Panc1 (cell line): ENCODE measurements around the gene LENEP. TPM values are rescaled to one million over a fixed set of nuclear protein-coding genes. Genes with fewer than 3 reads are reported as not detected.

Experiments used
- ATAC-seq: fragments of 200-7000 bp; cut with Tn5 transposase; 2 replicates; pipeline ENCODE4 v1.9.1; 2020; ENCODE audit warnings: mild to moderate bottlenecking, moderate library complexity
- BruUV-seq: library from RNA; stranded (reverse); fragments of 400-500 nt; replicated peaks from 2 replicates; lab custom pipeline; 2021; lab: Mats Ljungman, UMichigan
- CTCF ChIA-PET: fragments of 300-600 bp; sonication (Branson Sonifier 250); formaldehyde crosslinking; loops from one replicate; lab custom pipeline; 2022; ENCODE audit warnings: antibody characterized with exemption; lab: Charles Lee
- POLR2A ChIA-PET: fragments of 300-600 bp; sonication (Branson Sonifier 250); formaldehyde crosslinking; loops from one replicate; lab custom pipeline; 2022; ENCODE audit warnings: antibody characterized with exemption; lab: Charles Lee
- DNase-seq: peaks from one replicate; pipeline ENCODE4 v3.0.0-alpha.2; 2010; ENCODE audit warnings: low read depth, low spot score
- H3K27ac ChIP-seq: 2 replicates; pipeline ENCODE4 v1.5.1; 2011; ENCODE audit warnings: mild to moderate bottlenecking, low read length, inconsistent platforms
- H3K27me3 ChIP-seq: fragments of 200-500 bp; sonication (Bioruptor generic); 2 replicates; pipeline ENCODE4 v1.6.0; 2014; ENCODE audit warnings: low read length, inconsistent platforms; ENCODE audit not compliant: control insufficient read depth, insufficient read depth
- H3K36me3 ChIP-seq: fragments of 200-500 bp; sonication (Bioruptor generic); 2 replicates; pipeline ENCODE4 v1.5.1; 2014; ENCODE audit warnings: inconsistent platforms, mild to moderate bottlenecking, low read length, moderate library complexity; ENCODE audit not compliant: control insufficient read depth, insufficient read depth
- H3K4me1 ChIP-seq: 2 replicates; pipeline ENCODE4 v1.5.1; 2011; ENCODE audit warnings: inconsistent platforms, mild to moderate bottlenecking, low read length, moderate library complexity; ENCODE audit not compliant: control insufficient read depth, insufficient read depth
- H3K4me3 ChIP-seq, 2 experiments: 2 replicates each; pipeline ENCODE4 v1.5.1; 2011 to 2012; ENCODE audit warnings: low read depth in 2 of 2, low read length in 2 of 2, mild to moderate bottlenecking in 2 of 2, inconsistent platforms in 1 of 2, moderate library complexity in 1 of 2
- H3K9me3 ChIP-seq: fragments of 200-500 bp; sonication (Bioruptor generic); 2 replicates; pipeline ENCODE4 v1.5.1; 2014; ENCODE audit warnings: low read depth, mild to moderate bottlenecking, inconsistent platforms, low read length, moderate library complexity; ENCODE audit not compliant: control insufficient read depth, insufficient read depth
- CTCF ChIP-seq: fragments of 450-650 bp; IDR thresholded peaks from 2 replicates; pipeline ENCODE4 v1.5.1; 2017; ENCODE audit warnings: mild to moderate bottlenecking
- POLR2AphosphoS5 ChIP-seq: IDR thresholded peaks from 2 replicates; pipeline ENCODE4 v1.6.1; 2012; ENCODE audit warnings: mild to moderate bottlenecking, low read depth, low read length, moderate library complexity
- REST ChIP-seq, 2 experiments: IDR thresholded peaks; 2 replicates each; pipeline ENCODE4 v1.6.1; 2011 to 2012; ENCODE audit warnings: low read depth in 2 of 2, control low read depth in 1 of 2, low read length in 1 of 2, mild to moderate bottlenecking in 1 of 2, moderate library complexity in 1 of 2; ENCODE audit not compliant: insufficient read depth in 1 of 2
- SIN3A ChIP-seq: IDR thresholded peaks from 2 replicates; pipeline ENCODE4 v1.6.1; 2012; ENCODE audit warnings: low read depth, mild to moderate bottlenecking, low read length, moderate library complexity, borderline replicate concordance; ENCODE audit not compliant: insufficient read depth
- TCF7L2 ChIP-seq: IDR thresholded peaks from 2 replicates; pipeline ENCODE4 v1.6.1; 2011; ENCODE audit warnings: mild to moderate bottlenecking, low read depth, low read length, inconsistent platforms
- in situ Hi-C: cut with HindIII; loops from 2 replicates; pipeline ENCODE4 v1.10.0; 2016; ENCODE audit warnings: low sequenced_read_pairs, low pct_unique_long_range_greater_than_20kb
- intact Hi-C: fragments of 100-400 bp; cut with micrococcal nuclease; formaldehyde crosslinking; loops from one replicate; pipeline ENCODE4 v1.10.0; 2022; ENCODE audit not compliant: unreplicated experiment
- total RNA-seq: library from RNA; stranded (reverse); gene quantifications from one replicate; pipeline ENCODE4 v1.2.1, GENCODE V29; 2021; ENCODE audit not compliant: unreplicated experiment

The LENEP gene
- total RNA-seq, 1 experiment from 2014 or later = 0.67 TPM

GRCh38 chr1:154958681-154959425 is 34.5 kb upstream of the LENEP start:
- peaks cover 48% of the 10 kb centered on the region for H3K4me1 ChIP-seq

GRCh38 chr1:154959426-154959780 is 34.0 kb upstream of the LENEP start:
- no peaks in the 10 kb centered on the region for H3K27me3 ChIP-seq
- H3K27ac ChIP-seq = no peak overlapping the region
- ATAC-seq (no peak), DNase-seq (no peak)
- no peaks in the 10 kb centered on the region for H3K9me3 ChIP-seq
- ChIA-PET CTCF (interaction anchor here (0.7 kb wide), 1 partner anchor 277 kb away, joined by 12 read pairs; no protein-coding TSS in a partner anchor), POLR2A (no interaction called here)
- no TSS peak for BruUV-seq
- intact Hi-C loops (loop anchor here (10.0 kb wide), 1 partner anchor 395 kb away; the partner anchor contains the start of gene CHRNB2), in situ Hi-C loops (no loop called here)
- H3K36me3 ChIP-seq = peaks cover 14% of the 10 kb centered on the region; the same call in 1 of the 2 replicates
- peaks cover 49% of the 10 kb centered on the region for H3K4me1 ChIP-seq
- H3K4me3 ChIP-seq = no peak overlapping the region
- no peak for TF ChIP-seq REST (IDR thresholded peaks at IDR 0.05; ENCODE audit: insufficient read depth in 1 of 2, low read depth in 2 of 2, low read length in 1 of 2)
- no peak for TF ChIP-seq SIN3A
- no peak for TF ChIP-seq POLR2AphosphoS5
- no peak for TF ChIP-seq TCF7L2

More at GRCh38 chr1:154958681-154959425, 34.5 kb upstream of the LENEP start:
- ChIA-PET CTCF (interaction anchor here (0.5 kb wide), 1 partner anchor 124 kb away, joined by 6 read pairs; no protein-coding TSS in a partner anchor), POLR2A (no interaction called here)
- ATAC-seq (no peak), DNase-seq (no peak)
- H3K9me3 ChIP-seq = no peaks in the 10 kb centered on the region
- no TSS peak for BruUV-seq
- intact Hi-C loops = loop anchor here (10.0 kb wide), 1 partner anchor 394 kb away; the partner anchor contains the start of gene CHRNB2
- H3K4me3 ChIP-seq = no peak overlapping the region
- no peak for TF ChIP-seq POLR2AphosphoS5
- no peak for TF ChIP-seq REST (IDR thresholded peaks at IDR 0.05; ENCODE audit: insufficient read depth in 1 of 2, low read depth in 2 of 2, low read length in 1 of 2)
- TF ChIP-seq TCF7L2 = no peak
- no peak for TF ChIP-seq SIN3A
- no peak for TF ChIP-seq CTCF
- H3K27me3 ChIP-seq = no peaks in the 10 kb centered on the region
- in situ Hi-C loops = no loop called here
- peaks cover 12% of the 10 kb centered on the region; the same call in 1 of the 2 replicates for H3K36me3 ChIP-seq
- no peak overlapping the region for H3K27ac ChIP-seq
